Measurements from ENCODE around the gene NSUN6. TPM values are rescaled to one million over a fixed set of nuclear protein-coding genes. Genes with fewer than 3 reads are reported as not detected.

The NSUN6 gene, protein sequence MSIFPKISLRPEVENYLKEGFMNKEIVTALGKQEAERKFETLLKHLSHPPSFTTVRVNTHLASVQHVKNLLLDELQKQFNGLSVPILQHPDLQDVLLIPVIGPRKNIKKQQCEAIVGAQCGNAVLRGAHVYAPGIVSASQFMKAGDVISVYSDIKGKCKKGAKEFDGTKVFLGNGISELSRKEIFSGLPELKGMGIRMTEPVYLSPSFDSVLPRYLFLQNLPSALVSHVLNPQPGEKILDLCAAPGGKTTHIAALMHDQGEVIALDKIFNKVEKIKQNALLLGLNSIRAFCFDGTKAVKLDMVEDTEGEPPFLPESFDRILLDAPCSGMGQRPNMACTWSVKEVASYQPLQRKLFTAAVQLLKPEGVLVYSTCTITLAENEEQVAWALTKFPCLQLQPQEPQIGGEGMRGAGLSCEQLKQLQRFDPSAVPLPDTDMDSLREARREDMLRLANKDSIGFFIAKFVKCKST
- total RNA-seq: 100 to 1,000 TPM in 1 of 4 donors, 10 to 100 TPM in 3; 18.6 to 104 (median 22.5) TPM

- Histone ChIP-seq H3K4me3 (replicated peaks in 1 of 3) (peak within 1 kb of the TSS; percentile 4 to 84 (median 48)), H3K4me1 (peaks cover 4 to 13% of the 10 kb centered on the region in 2 donors), H3K27me3 (no peaks in the 10 kb centered on the region), H3K9me3 (no peaks in the 10 kb centered on the region), H3K27ac (peak within 1 kb of the TSS; percentile 76 to 89 (median 82)), H3K36me3 (no peaks in the 10 kb centered on the region)
- DNase-seq: peak; percentile 88 to 90
- 0 to 1% methylated on average over 39 of the region's 39 CpGs for WGBS, 2 donors
- intact Hi-C loops (cut with DNase I): no loop called here
- TF ChIP-seq, protein P1, sequence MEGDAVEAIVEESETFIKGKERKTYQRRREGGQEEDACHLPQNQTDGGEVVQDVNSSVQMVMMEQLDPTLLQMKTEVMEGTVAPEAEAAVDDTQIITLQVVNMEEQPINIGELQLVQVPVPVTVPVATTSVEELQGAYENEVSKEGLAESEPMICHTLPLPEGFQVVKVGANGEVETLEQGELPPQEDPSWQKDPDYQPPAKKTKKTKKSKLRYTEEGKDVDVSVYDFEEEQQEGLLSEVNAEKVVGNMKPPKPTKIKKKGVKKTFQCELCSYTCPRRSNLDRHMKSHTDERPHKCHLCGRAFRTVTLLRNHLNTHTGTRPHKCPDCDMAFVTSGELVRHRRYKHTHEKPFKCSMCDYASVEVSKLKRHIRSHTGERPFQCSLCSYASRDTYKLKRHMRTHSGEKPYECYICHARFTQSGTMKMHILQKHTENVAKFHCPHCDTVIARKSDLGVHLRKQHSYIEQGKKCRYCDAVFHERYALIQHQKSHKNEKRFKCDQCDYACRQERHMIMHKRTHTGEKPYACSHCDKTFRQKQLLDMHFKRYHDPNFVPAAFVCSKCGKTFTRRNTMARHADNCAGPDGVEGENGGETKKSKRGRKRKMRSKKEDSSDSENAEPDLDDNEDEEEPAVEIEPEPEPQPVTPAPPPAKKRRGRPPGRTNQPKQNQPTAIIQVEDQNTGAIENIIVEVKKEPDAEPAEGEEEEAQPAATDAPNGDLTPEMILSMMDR (IDR thresholded peaks at IDR 0.05): peak in 1 of 6 experiments; percentile 10
- TF ChIP-seq POLR2A (IDR thresholded peaks at IDR 0.05): peak in 1 of 2 donors; percentile 81
Observed at GRCh38 chr10:18651324-18652007, at the start of gene NSUN6. Gene NSUN6 (minus strand): TSS chr10:18651587. CDS start chr10:18651203, 384 bp downstream.

- WGBS, 2 donors: 67 to 69% methylated on average over 6 of the region's 6 CpGs
- DNase-seq: no peak
- no peak overlapping the region for H3K27ac ChIP-seq
- TF ChIP-seq, protein P1 (IDR thresholded peaks at IDR 0.05): no peak
- no peak for TF ChIP-seq POLR2A (IDR thresholded peaks at IDR 0.05)
- H3K4me1 ChIP-seq: no peaks in the 10 kb centered on the region
- H3K4me3 ChIP-seq (replicated peaks in 1 of 3): no peak overlapping the region
- no peaks in the 10 kb centered on the region for H3K36me3 ChIP-seq
- no peaks in the 10 kb centered on the region for H3K27me3 ChIP-seq
- H3K9me3 ChIP-seq: no peaks in the 10 kb centered on the region
- intact Hi-C loops (cut with DNase I): no loop called here
Observed at GRCh38 chr10:18699849-18700840, 48.8 kb upstream of the NSUN6 start.

DNA sequence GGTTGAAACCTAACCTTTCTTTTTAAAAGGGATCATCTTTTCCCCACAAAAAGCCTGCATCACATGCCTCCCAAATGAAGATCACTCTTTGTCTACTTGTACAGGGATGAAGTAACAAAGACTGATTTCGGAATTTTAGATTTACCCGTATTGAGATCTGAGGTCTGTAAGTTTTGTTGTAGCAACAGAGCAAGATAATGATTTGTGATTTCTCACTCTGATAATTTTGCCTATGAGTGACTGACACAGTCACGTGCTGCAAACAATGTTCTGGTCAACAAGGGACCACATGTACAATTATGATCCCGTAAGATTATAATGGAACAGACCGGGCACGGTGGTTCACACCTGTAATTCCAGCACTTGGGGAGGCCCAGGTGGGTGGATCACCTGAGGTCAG lies 39.2 kb upstream of the NSUN6 start:
- H3K4me3 ChIP-seq (replicated peaks in 1 of 3): no peak overlapping the region
- H3K9me3 ChIP-seq: no peaks in the 10 kb centered on the region
- no peak overlapping the region for H3K27ac ChIP-seq
- H3K4me1 ChIP-seq: no peaks in the 10 kb centered on the region
- intact Hi-C loops (cut with DNase I): no loop called here
- no peak for TF ChIP-seq POLR2A (IDR thresholded peaks at IDR 0.05)
- TF ChIP-seq, protein P1 (IDR thresholded peaks at IDR 0.05): no peak
- H3K36me3 ChIP-seq: no peaks in the 10 kb centered on the region
- no peaks in the 10 kb centered on the region for H3K27me3 ChIP-seq
- no peak for DNase-seq
- 89 to 90% methylated on average over 6 of the region's 6 CpGs for WGBS, 2 donors

- no peaks in the 10 kb centered on the region for H3K27me3 ChIP-seq
- no peaks in the 10 kb centered on the region for H3K4me1 ChIP-seq
- no peak for TF ChIP-seq POLR2A (IDR thresholded peaks at IDR 0.05)
- TF ChIP-seq, protein P1 (IDR thresholded peaks at IDR 0.05): peak in 3 of 6 experiments; percentile 20 to 30 (median 27)
- intact Hi-C loops (cut with DNase I): no loop called here
- H3K36me3 ChIP-seq: no peaks in the 10 kb centered on the region
- H3K9me3 ChIP-seq: no peaks in the 10 kb centered on the region
- no peak overlapping the region for H3K4me3 ChIP-seq (replicated peaks in 1 of 3)
- DNase-seq: no peak
- 17% methylated on average over 3 of the region's 3 CpGs for WGBS, 2 donors
- H3K27ac ChIP-seq: no peak overlapping the region
Observed at GRCh38 chr10:18689498-18689897, 38.1 kb upstream of the NSUN6 start.

Data from thyroid gland (tissue), 4 donors.